Heart left ventricle (tissue), 16 donors: Measurements from ENCODE around the gene C2CD4D. TPM values are rescaled to one million over a fixed set of nuclear protein-coding genes. Genes with fewer than 3 reads are reported as not detected.
"Not testable (repeated sequence)": the region's sequence is repeated elsewhere in the genome, so short reads cannot be mapped to it uniquely, and the experiment has no call there.

Experiments used
- ATAC-seq, 4 donors: fragments of 200-7000 bp; cut with Tn5 transposase; one replicate each; pipeline ENCODE4 v1.9.1; 2020 to 2022; ENCODE audit warnings: moderate library complexity in 4 of 4, mild to moderate bottlenecking in 3 of 4, moderate number of reproducible peaks in 1 of 4
- DNase-seq, 5 donors: peaks; one replicate each; pipeline ENCODE4 v3.0.0-alpha.2; 2020
- H3K27ac ChIP-seq, 12 donors: fragments of 200-600 bp; sonication (generic) in 4 of 12; one replicate each; pipeline versions ENCODE4 v1.5.0 to v1.8.0; 2016 to 2022; ENCODE audit warnings: mild to moderate bottlenecking in 2 of 12
- H3K27me3 ChIP-seq, 9 donors: fragments of 200-600 bp; sonication (generic) in 2 of 9; one replicate each; pipeline versions ENCODE4 v1.5.1 to v1.8.0; 2016 to 2022; ENCODE audit warnings: mild to moderate bottlenecking in 3 of 9
- H3K36me3 ChIP-seq, 9 donors: fragments of 200-600 bp; sonication (generic) in 2 of 9; one replicate each; pipeline versions ENCODE4 v1.5.0 to v1.8.0; 2018 to 2022; ENCODE audit warnings: mild to moderate bottlenecking in 2 of 9
- H3K4me1 ChIP-seq, 12 donors: fragments of 200-600 bp; sonication (generic) in 4 of 12; one replicate each; pipeline versions ENCODE4 v1.5.0 to v1.8.0; 2016 to 2022; ENCODE audit warnings: mild to moderate bottlenecking in 3 of 12
- H3K4me3 ChIP-seq, 12 donors: fragments of 200-600 bp; sonication (generic) in 4 of 12; one replicate each; pipeline versions ENCODE4 v1.5.0 to v1.8.0; 2017 to 2022; ENCODE audit warnings: mild to moderate bottlenecking in 9 of 12, moderate library complexity in 4 of 12
- H3K9me3 ChIP-seq, 12 donors: fragments of 200-600 bp; sonication (generic) in 4 of 12; one replicate each; pipeline versions ENCODE4 v1.5.0 to v1.8.0; 2016 to 2022; ENCODE audit warnings: mild to moderate bottlenecking in 1 of 12
- CTCF ChIP-seq, 12 donors: fragments of 200-600 bp; sonication (generic) in 4 of 12; IDR thresholded peaks; one replicate each; pipeline versions ENCODE4 v1.5.0 to v1.8.0; 2018 to 2022; ENCODE audit warnings: antibody characterized with exemption in 12 of 12, mild to moderate bottlenecking in 5 of 12
- POLR2A ChIP-seq, 2 donors: fragments of 450-650 bp; IDR thresholded peaks; one replicate each; pipeline ENCODE4 v1.6.1; 2017; ENCODE audit warnings: antibody characterized with exemption in 2 of 2, mild to moderate bottlenecking in 2 of 2, moderate library complexity in 2 of 2
- WGBS, 4 donors: extraction: QIAGEN DNeasy Blood & Tissue Kit in 2 of 4; methylation state at CpG; one replicate each; pipeline versions ENCODE4 v1.1.5 to v1.1.7; 2013 to 2018; 5-methylcytosine and 5-hydroxymethylcytosine counted together
- intact Hi-C, 10 donors: fragments of 100-400 bp; cut with DNase I; formaldehyde crosslinking; loops; one replicate each; pipeline versions ENCODE4 v1.11.1 to v1.14.2; 2022
- polyA plus RNA-seq, 2 donors: library from polyadenylated mRNA; stranded (reverse); fragments of 200-250 nt; gene quantifications; one replicate each; pipeline ENCODE4 v1.2.3, GENCODE V29; 2013
- total RNA-seq, 9 donors: library from RNA; depleted of rRNA in 2 of 9; stranded (reverse); fragments of >200 nt in 2 of 9; fragmentation: NEBNext Ultra II Directional in 3 of 9; extraction: Animal tissue kit (Norgen Biotek cat#: 25700) in 3 of 9; gene quantifications; one replicate each; pipeline versions ENCODE4 v1.1.0 to v1.2.4, GENCODE V29; 2016 to 2023
- donor health status: ischemic (EF 13 %, LVEDD 7.1; RV severe dilation, severe dysfunction).
- donor health status: healthy with polysubstance abuse.
- donor health status: DM: no; HTN: yes; CAD: no.
- donor health status: DM: no; HTN: no; CAD: no.
- donor health status: ischemic (EF 25% LVEDD 6.9; RV normal size, moderate dysfunction).
- donor health status: ischemic (EF 25% LVEDD 5.7; RV mildly dilated, moderate dysfunction).
- donor health status: healthy.
- donor health status: DM: yes; HTN: yes; CAD: no.
- donor health status: ischemic (EF 35%, LVEDD 5.7; RV mildly dilated, moderate dysfunction).
- donor health status: nonischemic (EF 11% LVEDD 7.7; RV severe dilation, severe dysfunction).
- donor health status: DM: yes; HTN: yes; CAD: no.
- donor health status: PGD.
- donor health status: ischemic (EF 29% LVEDD 5.4; RV normal size, mild dysfunction).
- donor health status: nonischemic (EF 23%, LVEDD 6.1; RV moderate dilation, normal function).

The C2CD4D gene
- total and polyA plus RNA-seq, 11 donors, result 0.14 to 0.28 TPM; not detected in 9

- Histone ChIP-seq H3K27ac (peak overlapping the region in 6 of 12 donors; percentile 0 to 57 (median 32)), H3K27me3 (peaks cover 0 to 4% (median 0%) of the 10 kb centered on the region in 9 donors), H3K4me3 (no peak overlapping the region), H3K4me1 (peaks cover 0 to 22% (median 6%) of the 10 kb centered on the region in 12 donors), H3K9me3 (no peaks in the 10 kb centered on the region), H3K36me3 (no peaks in the 10 kb centered on the region)
- intact Hi-C loops, result no loop called here
- no peak for TF ChIP-seq POLR2A (IDR thresholded peaks at IDR 0.05)
- TF ChIP-seq CTCF (IDR thresholded peaks at IDR 0.05), result no peak
- DNase-seq, result no peak
- no peak for ATAC-seq
- 19 to 52% (median 32%) methylated on average over 4 of the region's 4 CpGs for WGBS, 4 donors
These were observed 16.3 kb upstream of the C2CD4D start for GRCh38 chr1:151855933-151856332.

GRCh38 chr1:151855516-151855915 lies 15.9 kb upstream of the C2CD4D start:
- peak in 2 of 4 donors; percentile 22 to 49 for ATAC-seq
- H3K4me3 ChIP-seq, H3K27me3 ChIP-seq, intact Hi-C loops, H3K9me3 ChIP-seq, H3K36me3 ChIP-seq: not testable (repeated sequence)
- DNase-seq, result peak in 1 of 5 donors; percentile 47
- 51 to 65% (median 53%) methylated on average over 8 of the region's 8 CpGs for WGBS, 4 donors
- H3K4me1 ChIP-seq, result peaks cover 0 to 22% (median 6%) of the 10 kb centered on the region in 12 donors
- H3K27ac ChIP-seq, result peak overlapping the region in 6 of 12 donors; percentile 0 to 57 (median 45)

- ATAC-seq (no peak), DNase-seq (no peak)
- TF ChIP-seq POLR2A (IDR thresholded peaks at IDR 0.05) (no peak), CTCF (IDR thresholded peaks at IDR 0.05) (no peak)
- Histone ChIP-seq H3K4me3 (no peak overlapping the region), H3K9me3 (no peaks in the 10 kb centered on the region), H3K27me3 (peaks cover 0 to 6% (median 0%) of the 10 kb centered on the region in 9 donors), H3K27ac (no peak overlapping the region), H3K36me3 (no peaks in the 10 kb centered on the region), H3K4me1 (peaks cover 0 to 22% (median 6%) of the 10 kb centered on the region in 12 donors)
- intact Hi-C loops, result no loop called here
- 82 to 91% (median 87%) methylated on average over 7 of the region's 7 CpGs for WGBS, 4 donors
These were observed 15.0 kb upstream of the C2CD4D start for GRCh38 chr1:151854658-151855057.

- no peaks in the 10 kb centered on the region for H3K9me3 ChIP-seq
- H3K27ac ChIP-seq, result no peak within 1 kb of the TSS
- 68 to 75% (median 72%) methylated on average over 4 to 5 of the region's 5 CpGs for WGBS, 4 donors
- no peak for TF ChIP-seq CTCF (IDR thresholded peaks at IDR 0.05)
- TF ChIP-seq POLR2A (IDR thresholded peaks at IDR 0.05), result no peak
- no peak for DNase-seq
- no peak for ATAC-seq
- peaks cover 0 to 29% (median 6%) of the 10 kb centered on the region in 12 donors for H3K4me1 ChIP-seq
- H3K27me3 ChIP-seq, result peaks cover 0 to 11% (median 0%) of the 10 kb centered on the region in 9 donors
- no peak within 1 kb of the TSS for H3K4me3 ChIP-seq
- intact Hi-C loops, result no loop called here
- H3K36me3 ChIP-seq, result no peaks in the 10 kb centered on the region
These were observed 13.9 kb upstream of the C2CD4D start, which contains the start of gene THEM5 for GRCh38 chr1:151853411-151853943. Gene THEM5, minus strand, starts transcription at chr1:151853712. Its CDS starts 147 bp downstream, at chr1:151853565.

GRCh38 chr1:151852733-151853132 lies 13.1 kb upstream of the C2CD4D start:
- peaks cover 0 to 25% (median 6%) of the 10 kb centered on the region in 12 donors for H3K4me1 ChIP-seq
- WGBS, 4 donors, result 81 to 93% (median 89%) methylated on average over 2 to 4 of the region's 4 CpGs
- H3K27me3 ChIP-seq, result peaks cover 0 to 11% (median 0%) of the 10 kb centered on the region in 9 donors
- no peak overlapping the region for H3K4me3 ChIP-seq
- ATAC-seq, result no peak
- no peak for TF ChIP-seq CTCF (IDR thresholded peaks at IDR 0.05)
- no peak for TF ChIP-seq POLR2A (IDR thresholded peaks at IDR 0.05)
- intact Hi-C loops, result no loop called here
- no peaks in the 10 kb centered on the region for H3K36me3 ChIP-seq
- no peak overlapping the region for H3K27ac ChIP-seq
- DNase-seq, result no peak
- H3K9me3 ChIP-seq, result no peaks in the 10 kb centered on the region
